Posterior cingulate gyrus (tissue), 11 donors: Measurements from ENCODE around the gene ATF1.
"Not testable (repeated sequence)": the region's sequence is repeated elsewhere in the genome, so short reads cannot be mapped to it uniquely, and the experiment has no call there.

Experiments
- DNase-seq, 10 donors: peaks; one replicate each; pipeline versions ENCODE4 v3.0.0 to v3.0.0-alpha.2; 2020 to 2021; ENCODE audit warnings: mixed read lengths in 3 of 10
- intact Hi-C: fragments of 100-400 bp; cut with DNase I; formaldehyde crosslinking; loops from one replicate; pipeline ENCODE4 v1.15.1; 2023

The ATF1 gene

GRCh38 chr12:50788561-50788960 lies 24.7 kb downstream of the ATF1 start:
- DNase-seq: no peak
- intact Hi-C loops: no loop called here

GRCh38 chr12:50790081-50790480 lies 26.2 kb downstream of the ATF1 start:
- no peak for DNase-seq
- intact Hi-C loops: no loop called here

- no peak for DNase-seq
- intact Hi-C loops: no loop called here
Observed at GRCh38 chr12:50799908-50800307, 36.0 kb downstream of the ATF1 start.

GRCh38 chr12:50803230-50803875 lies 39.5 kb downstream of the ATF1 start:
- intact Hi-C loops: no loop called here
- no peak for DNase-seq

GRCh38 chr12:50806176-50806575 lies 42.3 kb downstream of the ATF1 start:
- intact Hi-C loops: no loop called here
- no peak for DNase-seq

- DNase-seq, intact Hi-C loops: not testable (repeated sequence)
Observed at GRCh38 chr12:50809131-50809530, 45.2 kb downstream of the ATF1 start.

GRCh38 chr12:50814921-50815320 lies 51.0 kb downstream of the ATF1 start:
- DNase-seq, intact Hi-C loops: not testable (repeated sequence)

GRCh38 chr12:50820177-50820576 lies 56.3 kb downstream of the ATF1 start:
- no peak for DNase-seq
- intact Hi-C loops: no loop called here

- intact Hi-C loops: no loop called here
Observed at GRCh38 chr12:50822082-50822481, 58.2 kb downstream of the ATF1 start.

GRCh38 chr12:50823724-50824123 lies 59.8 kb downstream of the ATF1 start:
- DNase-seq, intact Hi-C loops: not testable (repeated sequence)

More at GRCh38 chr12:50822082-50822481, 58.2 kb downstream of the ATF1 start:
- DNase-seq: no peak

- DNase-seq: no peak
- intact Hi-C loops: loop anchor here (1.0 to 5.0 kb wide), 4 partner anchors 97 to 222 kb away; partner anchors contain the start of genes LETMD1 and SLC11A2
Observed at GRCh38 chr12:50824914-50825313, 61.0 kb downstream of the ATF1 start.

GRCh38 chr12:50825372-50825838 lies 61.5 kb downstream of the ATF1 start:
- intact Hi-C loops: loop anchor here (1.0 to 5.0 kb wide), 4 partner anchors 97 to 222 kb away; partner anchors contain the start of genes LETMD1 and SLC11A2
- no peak for DNase-seq

- intact Hi-C loops: loop anchor here (5.0 kb wide), 3 partner anchors 94 to 219 kb away; partner anchors contain the start of genes LETMD1 and SLC11A2
- no peak for DNase-seq
Observed at GRCh38 chr12:50828121-50828520, 64.2 kb downstream of the ATF1 start.

- intact Hi-C loops: loop anchor here (5.0 kb wide), 3 partner anchors 93 to 218 kb away; partner anchors contain the start of genes LETMD1 and SLC11A2
- no peak for DNase-seq
Observed at GRCh38 chr12:50828886-50829285, 65.0 kb downstream of the ATF1 start.

GRCh38 chr12:50833801-50834200 lies 69.9 kb downstream of the ATF1 start:
- intact Hi-C loops, DNase-seq: not testable (repeated sequence)

GRCh38 chr12:50839042-50839441 lies 75.1 kb downstream of the ATF1 start:
- intact Hi-C loops: no loop called here
- no peak for DNase-seq

GRCh38 chr12:50840809-50841487 lies 77.0 kb downstream of the ATF1 start:
- DNase-seq: no peak
- intact Hi-C loops: no loop called here

GRCh38 chr12:50841716-50842531 lies 78.0 kb downstream of the ATF1 start:
- DNase-seq: no peak
- intact Hi-C loops: no loop called here

- DNase-seq: no peak
- intact Hi-C loops: no loop called here
Observed at GRCh38 chr12:50842637-50843493, 79.0 kb downstream of the ATF1 start, which contains the start of gene TMPRSS12. TMPRSS12 (plus strand) TSS chr12:50842926; CDS start chr12:50842965, 39 bp downstream.
